ENCODE results near the gene RAVER2.
"Not testable (repeated sequence)": the region's sequence is repeated elsewhere in the genome, so short reads cannot be mapped to it uniquely, and the experiment has no call there.

RAVER2 gene

GRCh38 chr1:64744492-64745180 lies at the start of gene RAVER2:
Gene RAVER2, plus strand, starts transcription at chr1:64745075. Its CDS starts 98 bp downstream, at chr1:64745173.
- no peak for FAIRE-seq

GRCh38 chr1:64696879-64697278 lies 48.0 kb upstream of the RAVER2 start:
- FAIRE-seq, result no peak

- no peak for FAIRE-seq
Measured at GRCh38 chr1:64699327-64699726, 45.5 kb upstream of the RAVER2 start.

GRCh38 chr1:64701071-64701470 lies 43.8 kb upstream of the RAVER2 start:
- no peak for FAIRE-seq

GRCh38 chr1:64701886-64702285 lies 43.0 kb upstream of the RAVER2 start:
- no peak for FAIRE-seq

GRCh38 chr1:64702670-64703069 lies 42.2 kb upstream of the RAVER2 start:
- not testable (repeated sequence) for FAIRE-seq

GRCh38 chr1:64703600-64703999 lies 41.3 kb upstream of the RAVER2 start:
- FAIRE-seq, result no peak

GRCh38 chr1:64705591-64705990 lies 39.3 kb upstream of the RAVER2 start:
- no peak for FAIRE-seq

- no peak for FAIRE-seq
Measured at GRCh38 chr1:64711266-64711665, 33.6 kb upstream of the RAVER2 start.

GRCh38 chr1:64712049-64712448 lies 32.8 kb upstream of the RAVER2 start:
- no peak for FAIRE-seq

GRCh38 chr1:64715186-64715585 lies 29.7 kb upstream of the RAVER2 start:
- FAIRE-seq, result no peak

GRCh38 chr1:64721135-64721534 lies 23.7 kb upstream of the RAVER2 start:
- no peak for FAIRE-seq

GRCh38 chr1:64721576-64722145 lies 23.2 kb upstream of the RAVER2 start:
- FAIRE-seq, result no peak

- no peak for FAIRE-seq
Measured at GRCh38 chr1:64727861-64728260, 17.0 kb upstream of the RAVER2 start.

- no peak for FAIRE-seq
Measured at GRCh38 chr1:64733581-64734286, 11.1 kb upstream of the RAVER2 start.

GRCh38 chr1:64734287-64734652 lies 10.6 kb upstream of the RAVER2 start:
- FAIRE-seq, result no peak

- not testable (repeated sequence) for FAIRE-seq
Measured at GRCh38 chr1:64740687-64741086, 4.2 kb upstream of the RAVER2 start.

GRCh38 chr1:64743954-64744491 lies 852 bp upstream of the RAVER2 start:
- no peak for FAIRE-seq

GRCh38 chr1:64745181-64745985 lies 508 bp downstream of the RAVER2 start:
- FAIRE-seq, result no peak

- FAIRE-seq, result peak; percentile 37
Measured at GRCh38 chr1:64745986-64746940, 1.4 kb downstream of the RAVER2 start.

- FAIRE-seq, result no peak
Measured at GRCh38 chr1:64748222-64748621, 3.3 kb downstream of the RAVER2 start.

- FAIRE-seq, result no peak
Measured at GRCh38 chr1:64748706-64749105, 3.8 kb downstream of the RAVER2 start.
